Nephron progenitor cell (in vitro differentiated cells): ENCODE results near the gene EREG.

ENCODE experiments used
- DNase-seq: peaks from one replicate; pipeline ENCODE4 v3.0.0; 2021
- H3K27ac Mint-ChIP-seq: 2 replicates; pipeline ENCODE4 v1.8.0; 2021; ENCODE audit warnings: mild to moderate bottlenecking, moderate library complexity, mixed read lengths
- H3K27me3 Mint-ChIP-seq: 2 replicates; pipeline ENCODE4 v1.8.0; 2021; ENCODE audit warnings: mild to moderate bottlenecking, low read depth, mixed read lengths; ENCODE audit not compliant: poor library complexity
- H3K36me3 Mint-ChIP-seq: 2 replicates; pipeline ENCODE4 v1.8.0; 2021; ENCODE audit warnings: low read depth, mixed read lengths
- H3K4me1 Mint-ChIP-seq: 2 replicates; pipeline ENCODE4 v1.8.0; 2021; ENCODE audit warnings: mixed read lengths
- H3K4me3 Mint-ChIP-seq: 2 replicates; pipeline ENCODE4 v1.8.0; 2021; ENCODE audit warnings: mild to moderate bottlenecking, moderate library complexity, mixed read lengths
- H3K9me3 Mint-ChIP-seq: 2 replicates; pipeline ENCODE4 v1.8.0; 2021; ENCODE audit warnings: mild to moderate bottlenecking, moderate library complexity, mixed read lengths
- TF ChIP-seq, protein P1 (sequence below): fragments of 200-600 bp; sonication (generic); IDR thresholded peaks from 2 replicates; pipeline ENCODE4 v1.5.0; 2021; ENCODE audit warnings: antibody characterized with exemption

EREG gene

DNA sequence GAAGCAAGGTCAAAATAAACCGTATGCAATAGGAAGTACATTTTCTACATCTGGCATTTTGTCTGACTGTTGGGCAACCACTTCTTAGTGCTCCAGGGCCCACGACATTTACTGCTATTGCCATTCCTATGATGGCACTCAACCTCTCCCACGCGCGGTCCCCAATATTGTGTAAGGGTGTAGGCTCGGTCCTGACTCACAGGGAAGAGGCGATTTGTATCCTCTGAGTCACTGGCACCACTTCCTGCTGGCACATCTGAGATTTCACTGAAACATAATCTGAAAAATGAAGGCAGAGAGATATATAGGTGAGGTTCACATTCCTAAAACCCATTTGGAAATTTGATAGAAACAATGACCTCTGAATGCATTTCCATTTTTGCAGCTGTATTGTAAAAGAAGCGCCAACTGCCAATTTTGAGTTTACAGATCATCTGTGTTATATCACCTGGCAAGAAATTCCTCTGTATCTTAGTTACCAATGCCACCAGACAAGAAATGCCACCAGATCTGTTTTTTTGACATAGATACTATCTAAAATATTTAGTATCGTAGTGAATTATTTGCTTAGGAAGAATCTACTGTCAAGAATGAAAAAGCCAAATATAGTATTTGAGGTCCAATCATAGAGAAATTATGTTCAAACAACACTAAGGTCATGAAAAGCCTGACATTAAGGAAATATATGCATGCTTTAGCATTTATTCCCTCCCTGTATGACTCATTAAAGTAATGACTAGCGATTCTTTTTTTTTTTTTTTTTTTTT is 9.8 kb downstream of the EREG start:
- Mint-ChIP-seq H3K27me3 (peaks cover 5% of the 10 kb centered on the region), H3K4me3 (no peak overlapping the region), H3K36me3 (no peaks in the 10 kb centered on the region), H3K27ac (no peak overlapping the region), H3K4me1 (no peaks in the 10 kb centered on the region), H3K9me3 (no peaks in the 10 kb centered on the region)
- TF ChIP-seq, protein P1, sequence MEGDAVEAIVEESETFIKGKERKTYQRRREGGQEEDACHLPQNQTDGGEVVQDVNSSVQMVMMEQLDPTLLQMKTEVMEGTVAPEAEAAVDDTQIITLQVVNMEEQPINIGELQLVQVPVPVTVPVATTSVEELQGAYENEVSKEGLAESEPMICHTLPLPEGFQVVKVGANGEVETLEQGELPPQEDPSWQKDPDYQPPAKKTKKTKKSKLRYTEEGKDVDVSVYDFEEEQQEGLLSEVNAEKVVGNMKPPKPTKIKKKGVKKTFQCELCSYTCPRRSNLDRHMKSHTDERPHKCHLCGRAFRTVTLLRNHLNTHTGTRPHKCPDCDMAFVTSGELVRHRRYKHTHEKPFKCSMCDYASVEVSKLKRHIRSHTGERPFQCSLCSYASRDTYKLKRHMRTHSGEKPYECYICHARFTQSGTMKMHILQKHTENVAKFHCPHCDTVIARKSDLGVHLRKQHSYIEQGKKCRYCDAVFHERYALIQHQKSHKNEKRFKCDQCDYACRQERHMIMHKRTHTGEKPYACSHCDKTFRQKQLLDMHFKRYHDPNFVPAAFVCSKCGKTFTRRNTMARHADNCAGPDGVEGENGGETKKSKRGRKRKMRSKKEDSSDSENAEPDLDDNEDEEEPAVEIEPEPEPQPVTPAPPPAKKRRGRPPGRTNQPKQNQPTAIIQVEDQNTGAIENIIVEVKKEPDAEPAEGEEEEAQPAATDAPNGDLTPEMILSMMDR, result no peak
- DNase-seq, result no peak

DNA sequence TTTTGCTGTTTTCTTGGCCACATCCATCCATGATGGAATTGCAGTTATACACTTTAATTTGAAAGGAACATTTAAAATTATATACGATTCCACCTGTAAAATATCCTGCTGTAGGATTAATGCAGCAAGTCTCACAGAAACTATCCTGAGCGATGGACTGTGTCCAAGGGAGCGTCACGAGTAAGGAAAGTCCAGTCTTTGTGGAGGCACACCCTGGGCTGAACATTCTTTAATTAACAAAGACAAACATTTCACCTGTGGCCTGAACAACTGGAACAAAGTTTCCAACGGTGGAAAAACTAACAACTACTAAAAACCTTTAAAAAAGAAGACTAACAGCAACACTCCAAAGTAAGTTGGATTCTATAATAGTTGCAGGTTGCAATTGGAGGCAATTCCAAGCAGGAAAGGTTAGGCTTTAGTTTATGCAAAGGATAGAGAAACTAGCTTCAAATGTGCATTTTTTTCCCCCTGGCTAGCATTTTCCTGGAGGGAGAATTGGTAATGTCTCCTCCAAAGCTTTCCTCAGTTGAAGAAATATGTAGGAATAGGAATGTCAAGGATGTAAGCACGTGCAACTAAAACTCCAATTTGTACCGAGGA is 11.0 kb downstream of the EREG start:
- H3K27me3 Mint-ChIP-seq, result peaks cover 5% of the 10 kb centered on the region
- H3K27ac Mint-ChIP-seq, result no peak overlapping the region
- DNase-seq, result no peak
- TF ChIP-seq, protein P1, result no peak
- no peaks in the 10 kb centered on the region for H3K9me3 Mint-ChIP-seq
- H3K36me3 Mint-ChIP-seq, result no peaks in the 10 kb centered on the region
- no peaks in the 10 kb centered on the region for H3K4me1 Mint-ChIP-seq
- no peak overlapping the region for H3K4me3 Mint-ChIP-seq

DNA sequence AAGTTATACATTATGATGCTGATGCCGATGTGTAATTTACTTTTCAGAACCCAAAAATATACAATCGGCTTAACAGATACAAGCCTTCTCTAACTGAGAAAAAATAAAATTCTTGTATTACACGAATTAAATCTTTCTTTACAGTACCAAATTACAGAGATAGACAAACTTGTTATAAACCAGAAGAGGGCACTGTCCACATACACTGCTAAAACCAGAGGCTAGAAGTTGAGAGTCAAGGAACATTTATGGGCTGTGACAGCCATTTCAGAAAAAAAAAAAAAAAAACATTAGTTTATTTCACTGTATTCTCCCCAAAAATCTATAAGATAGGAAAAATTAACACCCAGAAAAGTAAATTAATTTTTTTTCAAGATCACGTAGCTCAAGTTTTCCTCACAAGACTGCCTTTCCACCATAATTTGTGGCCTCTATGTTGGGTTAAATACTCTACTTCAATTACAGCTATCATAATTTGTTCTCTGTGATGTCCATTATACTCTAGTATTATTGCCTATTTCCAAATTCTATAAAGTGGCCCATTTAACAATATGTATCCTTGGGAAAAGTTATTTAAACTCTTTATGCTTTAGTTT is 12.0 kb downstream of the EREG start:
- no peak overlapping the region for H3K4me3 Mint-ChIP-seq
- DNase-seq, result no peak
- TF ChIP-seq, protein P1, result peak; percentile 53
- no peaks in the 10 kb centered on the region for H3K9me3 Mint-ChIP-seq
- no peaks in the 10 kb centered on the region for H3K36me3 Mint-ChIP-seq
- H3K4me1 Mint-ChIP-seq, result no peaks in the 10 kb centered on the region
- H3K27me3 Mint-ChIP-seq, result peaks cover 5% of the 10 kb centered on the region
- no peak overlapping the region for H3K27ac Mint-ChIP-seq

DNA sequence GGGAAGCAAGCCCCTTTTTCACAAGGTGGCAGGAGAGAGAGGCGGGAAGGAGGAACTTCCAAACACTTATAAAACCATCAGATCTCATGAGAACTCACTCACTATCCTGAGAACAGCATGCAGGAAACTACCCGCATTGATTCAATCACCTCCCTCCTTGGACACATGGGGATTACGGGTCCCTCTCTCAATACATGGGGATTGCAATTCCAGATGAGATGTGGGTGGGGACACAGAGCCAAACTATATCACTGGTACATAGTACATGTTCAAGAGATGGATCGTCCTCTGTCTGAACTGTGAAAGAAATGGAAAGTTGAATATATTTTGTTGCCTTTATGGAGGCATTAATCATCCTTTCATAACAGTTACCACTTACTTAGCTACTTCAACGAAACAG is 12.8 kb downstream of the EREG start:
- DNase-seq, result no peak
- H3K27me3 Mint-ChIP-seq, result peaks cover 3% of the 10 kb centered on the region
- TF ChIP-seq, protein P1, result no peak
- no peak overlapping the region for H3K4me3 Mint-ChIP-seq
- no peaks in the 10 kb centered on the region for H3K4me1 Mint-ChIP-seq
- H3K9me3 Mint-ChIP-seq, result no peaks in the 10 kb centered on the region
- no peaks in the 10 kb centered on the region for H3K36me3 Mint-ChIP-seq
- no peak overlapping the region for H3K27ac Mint-ChIP-seq

DNA sequence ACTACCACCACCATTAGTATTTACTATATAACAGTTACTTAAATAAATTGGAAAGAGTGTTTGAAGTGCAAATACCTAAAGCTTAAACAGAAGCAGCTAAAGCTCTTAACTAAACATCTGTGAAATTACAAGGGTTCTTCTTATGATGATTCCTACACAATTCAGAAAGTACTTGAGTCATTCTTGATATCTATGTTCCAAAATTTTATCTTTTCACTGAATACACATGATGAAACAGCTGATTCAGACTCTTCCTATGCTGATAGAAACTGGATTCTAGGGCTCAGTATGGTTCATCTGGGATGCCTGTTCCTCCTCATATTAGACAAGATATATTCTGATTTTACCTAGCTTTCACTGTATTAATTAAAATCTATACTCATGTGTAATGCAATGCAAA is 13.6 kb downstream of the EREG start:
- H3K27ac Mint-ChIP-seq, result no peak overlapping the region
- H3K36me3 Mint-ChIP-seq, result no peaks in the 10 kb centered on the region
- H3K4me1 Mint-ChIP-seq, result no peaks in the 10 kb centered on the region
- TF ChIP-seq, protein P1, result no peak
- no peaks in the 10 kb centered on the region for H3K9me3 Mint-ChIP-seq
- no peak for DNase-seq
- peaks cover 3% of the 10 kb centered on the region for H3K27me3 Mint-ChIP-seq
- H3K4me3 Mint-ChIP-seq, result no peak overlapping the region
